Activated CD8-positive, alpha-beta memory T cell treated with anti-CD3 and anti-CD28 coated beads, Interleukin-2, amount 50 U/mL, for 4 hours (primary cell): ENCODE results near the gene MOB3A.

ENCODE experiments used
- DNase-seq: peaks from one replicate; pipeline ENCODE4 v3.0.0-alpha.2; 2020

Gene MOB3A

GRCh38 chr19:2021453-2022140, 74.5 kb downstream of the MOB3A start:
- DNase-seq: no peak
